Stomach (tissue), 9 donors: Measurements from ENCODE around the gene KANK4. TPM values are rescaled to one million over a fixed set of nuclear protein-coding genes. Genes with fewer than 3 reads are reported as not detected.

Source experiments
- DNase-seq, 2 donors: peaks; one replicate each; pipeline versions ENCODE4 v3.0.0 to v3.0.0-alpha.2; 2013 to 2019
- H3K27ac ChIP-seq, 5 donors: fragments of 200-600 bp in 4 of 5; sonication (generic) in 4 of 5; one replicate each; pipeline ENCODE4 v1.5.1; 2013 to 2019; ENCODE audit warnings: mild to moderate bottlenecking in 1 of 5, moderate library complexity in 1 of 5
- H3K27me3 ChIP-seq, 3 donors: fragments of 200-600 bp; sonication (generic); one replicate each; pipeline ENCODE4 v1.5.1; 2017 to 2019; ENCODE audit warnings: mixed run types in 1 of 3
- H3K36me3 ChIP-seq, 4 donors: fragments of 200-600 bp; sonication (generic); 1 replicate in 3 of 4; 2 replicates in 1 of 4; pipeline ENCODE4 v1.5.1; 2016 to 2019
- H3K4me1 ChIP-seq, 4 donors: fragments of 200-600 bp; sonication (generic); one replicate each; pipeline ENCODE4 v1.5.1; 2016 to 2019
- H3K4me3 ChIP-seq, 4 donors: fragments of 200-600 bp; sonication (generic) in 3 of 4; one replicate each; pipeline ENCODE4 v1.5.1; 2016 to 2019; ENCODE audit warnings: mild to moderate bottlenecking in 1 of 4
- H3K9me3 ChIP-seq, 4 donors: fragments of 200-600 bp; sonication (generic); one replicate each; pipeline ENCODE4 v1.5.1; 2016 to 2019
- EP300 ChIP-seq: sonication (generic); formaldehyde crosslinking; IDR thresholded peaks from one replicate; pipeline ENCODE4 v1.6.1; 2017; ENCODE audit warnings: antibody characterized with exemption
- POLR2A ChIP-seq, 4 donors: fragments of 450-650 bp; IDR thresholded peaks; one replicate each; pipeline ENCODE4 v1.6.1; 2016; ENCODE audit warnings: antibody characterized with exemption in 4 of 4, control low read depth in 2 of 4, mild to moderate bottlenecking in 1 of 4, moderate library complexity in 1 of 4
- POLR2AphosphoS5 ChIP-seq, 3 donors: sonication (generic); formaldehyde crosslinking; IDR thresholded peaks; one replicate each; pipeline ENCODE4 v1.6.1; 2016; ENCODE audit warnings: antibody characterized with exemption in 3 of 3
- WGBS, 5 donors: extraction: QIAGEN DNeasy Blood & Tissue Kit in 3 of 5; methylation state at CpG; one replicate each; pipeline versions ENCODE4 v1.1.5 to v1.1.7; 2013 to 2018; 5-methylcytosine and 5-hydroxymethylcytosine counted together
- intact Hi-C: fragments of 100-400 bp; cut with DNase I; formaldehyde crosslinking; loops from one replicate; pipeline ENCODE4 v1.15.1; 2023; ENCODE audit warnings: low total_unique reads
- polyA plus RNA-seq, 3 donors: library from polyadenylated mRNA; stranded (reverse); fragments of 200-250 nt; gene quantifications; one replicate each; pipeline ENCODE4 v1.2.3, GENCODE V29; 2013
- total RNA-seq, 5 donors: library from RNA; depleted of rRNA; stranded (reverse); fragments of >200 nt; gene quantifications; one replicate each; pipeline versions ENCODE4 v1.1.0 to v1.2.3, GENCODE V29; 2014 to 2016
- TF ChIP-seq, protein P1 (sequence below), 7 experiments: fragments of 450-650 bp in 4 of 7; fragments of 200-600 bp in 3 of 7; sonication (generic) in 3 of 7; IDR thresholded peaks; one replicate each; pipeline ENCODE4 v1.5.1; 2016 to 2019; ENCODE audit warnings: antibody characterized with exemption in 7 of 7, control low read depth in 2 of 7, mild to moderate bottlenecking in 1 of 7
- donor health status: healthy with polysubstance abuse.
- donor health status: Bipolar disorder and iron deficiency.
- donor health status: healthy.

KANK4 gene
- total and polyA plus RNA-seq, 8 donors = 0.31 to 3.9 (median 2.0) TPM; not detected in 2

GRCh38 chr1:62280150-62280549, 39.1 kb downstream of the KANK4 start:
- no peak overlapping the region for H3K4me3 ChIP-seq
- peaks cover 0 to 8% (median 0%) of the 10 kb centered on the region in 4 donors for H3K36me3 ChIP-seq
- DNase-seq = peak in 1 of 2 donors; percentile 54
- H3K4me1 ChIP-seq = no peaks in the 10 kb centered on the region
- peaks cover 0 to 13% (median 4%) of the 10 kb centered on the region in 4 donors for H3K9me3 ChIP-seq
- H3K27me3 ChIP-seq = no peaks in the 10 kb centered on the region
- 64 to 90% (median 84%) methylated on average over 4 of the region's 4 CpGs for WGBS, 5 donors
- intact Hi-C loops = no loop called here
- TF ChIP-seq, protein P1, sequence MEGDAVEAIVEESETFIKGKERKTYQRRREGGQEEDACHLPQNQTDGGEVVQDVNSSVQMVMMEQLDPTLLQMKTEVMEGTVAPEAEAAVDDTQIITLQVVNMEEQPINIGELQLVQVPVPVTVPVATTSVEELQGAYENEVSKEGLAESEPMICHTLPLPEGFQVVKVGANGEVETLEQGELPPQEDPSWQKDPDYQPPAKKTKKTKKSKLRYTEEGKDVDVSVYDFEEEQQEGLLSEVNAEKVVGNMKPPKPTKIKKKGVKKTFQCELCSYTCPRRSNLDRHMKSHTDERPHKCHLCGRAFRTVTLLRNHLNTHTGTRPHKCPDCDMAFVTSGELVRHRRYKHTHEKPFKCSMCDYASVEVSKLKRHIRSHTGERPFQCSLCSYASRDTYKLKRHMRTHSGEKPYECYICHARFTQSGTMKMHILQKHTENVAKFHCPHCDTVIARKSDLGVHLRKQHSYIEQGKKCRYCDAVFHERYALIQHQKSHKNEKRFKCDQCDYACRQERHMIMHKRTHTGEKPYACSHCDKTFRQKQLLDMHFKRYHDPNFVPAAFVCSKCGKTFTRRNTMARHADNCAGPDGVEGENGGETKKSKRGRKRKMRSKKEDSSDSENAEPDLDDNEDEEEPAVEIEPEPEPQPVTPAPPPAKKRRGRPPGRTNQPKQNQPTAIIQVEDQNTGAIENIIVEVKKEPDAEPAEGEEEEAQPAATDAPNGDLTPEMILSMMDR (IDR thresholded peaks at IDR 0.05) = no peak
- TF ChIP-seq POLR2A (IDR thresholded peaks at IDR 0.05) = no peak
- no peak for TF ChIP-seq POLR2AphosphoS5 (IDR thresholded peaks at IDR 0.05)
- no peak for TF ChIP-seq EP300
- H3K27ac ChIP-seq = no peak overlapping the region

DNA sequence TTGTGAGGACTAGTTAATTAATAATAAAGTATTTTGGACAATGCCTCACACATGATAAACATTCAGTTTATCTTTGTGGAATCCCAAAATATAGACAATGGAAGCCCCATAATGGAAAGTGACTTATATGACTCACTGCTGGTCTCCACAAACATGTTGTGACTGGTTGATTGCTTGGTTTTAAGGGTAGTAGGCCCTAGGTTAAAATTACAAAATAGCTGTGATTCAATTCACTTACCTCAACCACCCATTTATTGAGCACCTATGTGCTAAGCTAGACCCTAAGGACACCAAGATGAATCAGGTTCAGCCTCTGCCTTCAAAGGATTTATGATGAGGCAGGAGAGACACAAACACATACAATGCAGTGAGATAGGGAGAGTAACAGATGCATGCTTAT, 42.4 kb downstream of the KANK4 start:
- no peak for TF ChIP-seq EP300
- TF ChIP-seq, protein P1 (IDR thresholded peaks at IDR 0.05) = no peak
- TF ChIP-seq POLR2A (IDR thresholded peaks at IDR 0.05) = no peak
- TF ChIP-seq POLR2AphosphoS5 (IDR thresholded peaks at IDR 0.05) = no peak
- no peak overlapping the region for H3K27ac ChIP-seq
- no peaks in the 10 kb centered on the region for H3K4me1 ChIP-seq
- H3K27me3 ChIP-seq = no peaks in the 10 kb centered on the region
- peaks cover 0 to 8% (median 3%) of the 10 kb centered on the region in 4 donors for H3K36me3 ChIP-seq
- no peak for DNase-seq
- H3K4me3 ChIP-seq = no peak overlapping the region
- H3K9me3 ChIP-seq = peaks cover 0 to 13% (median 4%) of the 10 kb centered on the region in 4 donors
- intact Hi-C loops = no loop called here

- TF ChIP-seq POLR2A (IDR thresholded peaks at IDR 0.05) (no peak), EP300 (no peak), POLR2AphosphoS5 (IDR thresholded peaks at IDR 0.05) (no peak)
- TF ChIP-seq, protein P1 (IDR thresholded peaks at IDR 0.05) = no peak
- Histone ChIP-seq H3K36me3 (peaks cover 0 to 5% (median 0%) of the 10 kb centered on the region in 4 donors), H3K4me1 (no peaks in the 10 kb centered on the region), H3K27me3 (no peaks in the 10 kb centered on the region), H3K4me3 (no peak overlapping the region), H3K27ac (no peak overlapping the region), H3K9me3 (peaks cover 0 to 9% (median 3%) of the 10 kb centered on the region in 4 donors)
- DNase-seq = no peak
- 89 to 94% (median 91%) methylated on average over 11 to 14 of the region's 14 CpGs for WGBS, 5 donors
- intact Hi-C loops = no loop called here
These were observed 44.4 kb downstream of the KANK4 start for GRCh38 chr1:62274496-62275485.

DNA sequence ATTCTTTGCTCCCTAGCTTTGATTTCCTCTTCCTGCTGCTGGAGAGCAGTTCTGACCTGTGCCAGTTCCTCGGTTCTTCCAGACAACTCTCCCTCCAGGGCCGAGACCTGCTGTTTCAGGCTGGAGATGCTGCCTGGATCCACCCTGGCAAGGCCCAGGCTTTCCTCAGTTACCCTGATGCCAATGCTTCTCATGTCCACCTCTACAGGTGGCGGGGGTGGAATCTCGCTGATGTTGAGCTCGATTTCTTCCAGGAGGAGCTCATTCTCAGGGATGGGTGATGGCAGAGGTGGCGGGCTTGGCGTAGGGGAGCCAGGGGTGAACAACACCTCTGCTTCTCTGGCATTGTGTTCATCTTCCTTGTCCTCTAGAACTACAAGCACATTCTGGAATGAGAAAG, 45.3 kb downstream of the KANK4 start:
- Histone ChIP-seq H3K27me3 (no peaks in the 10 kb centered on the region), H3K27ac (no peak overlapping the region), H3K4me1 (no peaks in the 10 kb centered on the region), H3K4me3 (no peak overlapping the region), H3K9me3 (peaks cover 0 to 9% (median 3%) of the 10 kb centered on the region in 4 donors), H3K36me3 (peaks cover 0 to 5% (median 0%) of the 10 kb centered on the region in 4 donors)
- TF ChIP-seq POLR2AphosphoS5 (IDR thresholded peaks at IDR 0.05) = no peak
- TF ChIP-seq, protein P1 (IDR thresholded peaks at IDR 0.05) = no peak
- TF ChIP-seq EP300 = no peak
- TF ChIP-seq POLR2A (IDR thresholded peaks at IDR 0.05) = no peak
- no peak for DNase-seq
- WGBS, 5 donors = 94 to 99% (median 96%) methylated on average over 7 of the region's 7 CpGs
- intact Hi-C loops = no loop called here
